ENCODE measurements around the gene INTS14.

Gene INTS14

GRCh38 chr15:65535192-65535591, 75.7 kb downstream of the INTS14 start:
- no peak for DNase-seq (ENCODE audit: extremely low read depth in 1 of 2, low read depth in 1 of 2)

- DNase-seq (ENCODE audit: extremely low read depth in 1 of 2, low read depth in 1 of 2): no peak
Measured at GRCh38 chr15:65533057-65533756, 77.7 kb downstream of the INTS14 start.

GRCh38 chr15:65532738-65533051, 78.2 kb downstream of the INTS14 start:
- no peak for DNase-seq (ENCODE audit: extremely low read depth in 1 of 2, low read depth in 1 of 2)

GRCh38 chr15:65530318-65531111, 80.4 kb downstream of the INTS14 start, which contains the start of gene HACD3:
Gene HACD3 (plus strand): TSS chr15:65530463. CDS start chr15:65530632, 169 bp downstream.
- DNase-seq (ENCODE audit: extremely low read depth in 1 of 2, low read depth in 1 of 2): peak; percentile 80 to 85

DNA sequence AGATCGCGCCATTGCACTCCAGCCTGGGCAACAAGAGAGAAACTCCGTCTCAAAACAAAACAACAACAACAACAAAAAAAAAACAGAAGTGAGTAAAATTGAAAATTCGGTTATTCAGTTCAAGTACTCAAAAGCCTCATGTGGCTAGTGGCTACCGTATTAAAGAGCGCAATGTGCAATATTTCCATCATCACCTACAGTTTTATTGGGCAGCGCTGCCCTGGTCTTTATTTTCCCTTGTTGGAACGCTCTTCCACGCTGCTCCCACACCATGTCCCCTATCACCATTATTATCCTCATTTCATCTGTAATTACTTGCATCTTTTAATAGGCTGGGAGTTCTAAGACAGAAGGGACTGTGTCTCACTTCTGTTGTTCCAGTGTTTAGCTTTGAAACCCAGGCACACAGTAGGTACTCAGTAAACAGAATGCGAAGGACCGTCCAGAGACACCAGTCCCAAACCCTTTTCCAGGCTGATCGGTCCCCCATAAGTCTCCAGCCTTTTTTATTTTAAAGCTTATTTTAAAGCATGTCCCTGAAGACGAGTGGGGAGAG, 81.1 kb downstream of the INTS14 start:
- DNase-seq (ENCODE audit: extremely low read depth in 1 of 2, low read depth in 1 of 2): no peak

Data from stimulated activated CD8-positive, alpha-beta memory T cell treated with anti-CD3 and anti-CD28 coated beads, Interleukin-7, amount 100 ng/mL, for 48 hours (primary cell).